GM18498 (cell line): ENCODE data around the gene JMJD8.
A peak's percentile ranks its signal among the peaks of the same experiment; 100 is the strongest.

Source experiments
- ATAC-seq: cut with Tn5 transposase; IDR thresholded peaks from one replicate; pipeline ENCODE4 v1.9.1; 2021; ENCODE audit warnings: mild to moderate bottlenecking, moderate library complexity; ENCODE audit not compliant: unreplicated experiment

The JMJD8 gene

GRCh38 chr16:662095-662494, 22.0 kb downstream of the JMJD8 start:
- no peak for ATAC-seq

GRCh38 chr16:661184-661821, 22.8 kb downstream of the JMJD8 start:
- ATAC-seq, result no peak

DNA sequence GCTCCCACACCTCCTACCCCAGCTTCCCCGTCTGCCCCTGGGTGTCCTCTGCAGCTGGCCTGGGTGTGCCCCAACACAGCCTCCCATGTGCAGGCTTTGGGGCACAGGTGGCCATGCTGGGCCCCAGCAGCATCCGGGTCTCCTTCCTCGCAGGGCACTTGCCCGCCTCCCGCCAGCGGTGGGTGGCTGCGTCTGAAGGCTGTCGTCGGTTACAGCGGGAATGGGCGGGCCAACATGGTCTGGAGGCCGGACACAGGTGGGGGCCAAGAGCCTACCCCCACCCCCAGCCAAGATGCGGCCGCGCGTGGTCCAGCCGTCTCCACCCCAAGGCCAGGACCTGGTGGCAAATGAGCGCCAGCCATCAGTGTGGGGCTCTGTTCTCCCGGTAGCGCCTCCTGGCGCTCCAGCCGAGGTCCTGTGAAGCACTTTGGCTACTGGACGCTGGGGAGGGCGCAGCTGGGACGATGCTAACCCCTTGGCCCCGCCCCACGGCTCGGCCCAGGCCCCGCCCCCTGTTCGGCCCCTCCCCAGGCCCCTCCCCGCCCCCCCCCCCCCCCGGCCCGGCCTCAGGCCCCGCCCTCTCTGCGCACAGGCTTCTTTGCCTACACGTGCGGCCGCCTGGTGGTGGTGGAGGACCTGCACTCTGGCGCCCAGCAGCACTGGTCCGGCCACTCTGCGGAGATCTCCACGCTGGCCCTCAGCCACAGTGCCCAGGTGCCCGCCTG, 23.5 kb downstream of the JMJD8 start:
- ATAC-seq, result peak; percentile 51

DNA sequence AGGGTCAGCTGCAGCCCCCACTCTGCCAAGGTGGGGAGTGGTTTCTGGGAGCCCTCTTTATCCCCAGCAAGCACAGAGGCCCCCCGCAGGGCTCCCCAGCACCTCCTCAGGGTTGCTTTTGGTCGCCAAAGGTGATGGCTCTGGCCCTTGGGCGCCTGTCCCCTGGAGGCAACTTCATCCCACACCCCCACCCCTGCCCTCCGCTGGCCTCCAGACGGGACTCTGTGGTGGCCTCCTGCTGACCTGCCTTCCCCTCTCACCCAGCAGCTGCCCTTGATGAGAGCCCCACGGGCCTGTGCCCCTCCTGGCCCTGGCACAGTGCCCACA, 24.0 kb downstream of the JMJD8 start:
- peak; percentile 6 for ATAC-seq

- no peak for ATAC-seq
Observed at GRCh38 chr16:659618-660017, 24.5 kb downstream of the JMJD8 start.

DNA sequence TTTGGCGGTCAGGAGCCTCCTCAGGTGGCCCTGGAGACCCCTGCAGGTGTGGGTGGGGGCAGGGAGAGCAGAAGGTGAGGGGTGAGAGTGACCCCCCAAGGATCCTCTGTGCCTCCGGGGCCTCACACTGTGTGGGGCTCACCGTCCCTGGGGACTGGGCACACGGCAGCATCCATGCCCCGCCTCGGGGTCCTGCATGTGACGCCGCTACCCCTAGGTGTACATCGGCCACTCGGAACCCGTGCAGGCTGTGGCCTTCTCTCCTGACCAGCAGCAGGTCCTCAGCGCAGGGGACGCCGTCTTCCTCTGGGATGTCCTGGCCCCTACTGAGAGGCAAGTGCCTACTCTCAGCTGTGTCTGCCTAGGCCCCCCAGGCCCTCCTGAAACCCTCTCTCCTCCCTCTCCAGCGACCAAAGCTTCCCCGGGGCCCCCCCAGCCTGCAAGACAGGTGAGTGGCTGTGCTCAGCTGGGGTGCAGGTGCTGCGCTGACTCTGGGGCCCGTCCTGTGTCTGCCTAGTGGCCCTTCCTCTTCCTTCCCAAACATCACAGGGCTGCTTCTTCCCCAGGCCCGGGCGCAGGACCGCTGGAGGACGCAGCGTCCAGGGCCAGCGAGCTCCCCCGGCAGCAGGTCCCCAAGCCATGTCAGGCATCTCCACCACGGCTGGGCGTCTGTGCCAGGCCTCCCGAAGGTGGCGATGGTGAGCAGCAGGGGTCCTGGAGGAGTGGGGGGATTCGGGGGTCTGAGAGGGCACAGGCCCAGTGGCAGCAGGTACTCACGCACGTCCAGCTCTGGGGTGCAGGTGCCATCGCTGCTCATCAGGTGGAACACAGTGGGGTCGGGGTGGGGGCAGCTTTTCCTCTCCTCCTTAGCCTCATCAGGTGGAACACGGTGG, 25.2 kb downstream of the JMJD8 start:
- no peak for ATAC-seq

- no peak for ATAC-seq
Observed at GRCh38 chr16:657487-657886, 26.6 kb downstream of the JMJD8 start.

DNA sequence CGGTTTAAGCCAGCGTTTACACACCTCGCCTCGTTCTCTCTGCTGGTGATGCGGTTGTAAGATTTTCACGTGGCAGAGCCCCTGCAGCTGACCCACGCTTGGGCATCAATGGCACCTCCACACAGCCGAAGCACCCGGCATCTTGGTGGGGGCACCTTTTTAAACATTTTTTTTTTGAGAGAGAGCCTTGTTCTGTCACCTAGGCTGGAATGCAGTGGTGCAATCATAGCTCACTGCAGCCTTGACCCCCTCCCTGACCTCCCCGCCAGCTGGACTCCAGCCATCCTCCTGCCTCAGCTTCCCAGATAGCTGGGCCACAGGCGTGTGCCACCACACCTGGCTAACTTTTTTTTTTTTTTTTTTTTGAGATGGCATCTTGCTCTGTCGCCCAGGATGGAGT, 30.1 kb downstream of the JMJD8 start:
- no peak for ATAC-seq

DNA sequence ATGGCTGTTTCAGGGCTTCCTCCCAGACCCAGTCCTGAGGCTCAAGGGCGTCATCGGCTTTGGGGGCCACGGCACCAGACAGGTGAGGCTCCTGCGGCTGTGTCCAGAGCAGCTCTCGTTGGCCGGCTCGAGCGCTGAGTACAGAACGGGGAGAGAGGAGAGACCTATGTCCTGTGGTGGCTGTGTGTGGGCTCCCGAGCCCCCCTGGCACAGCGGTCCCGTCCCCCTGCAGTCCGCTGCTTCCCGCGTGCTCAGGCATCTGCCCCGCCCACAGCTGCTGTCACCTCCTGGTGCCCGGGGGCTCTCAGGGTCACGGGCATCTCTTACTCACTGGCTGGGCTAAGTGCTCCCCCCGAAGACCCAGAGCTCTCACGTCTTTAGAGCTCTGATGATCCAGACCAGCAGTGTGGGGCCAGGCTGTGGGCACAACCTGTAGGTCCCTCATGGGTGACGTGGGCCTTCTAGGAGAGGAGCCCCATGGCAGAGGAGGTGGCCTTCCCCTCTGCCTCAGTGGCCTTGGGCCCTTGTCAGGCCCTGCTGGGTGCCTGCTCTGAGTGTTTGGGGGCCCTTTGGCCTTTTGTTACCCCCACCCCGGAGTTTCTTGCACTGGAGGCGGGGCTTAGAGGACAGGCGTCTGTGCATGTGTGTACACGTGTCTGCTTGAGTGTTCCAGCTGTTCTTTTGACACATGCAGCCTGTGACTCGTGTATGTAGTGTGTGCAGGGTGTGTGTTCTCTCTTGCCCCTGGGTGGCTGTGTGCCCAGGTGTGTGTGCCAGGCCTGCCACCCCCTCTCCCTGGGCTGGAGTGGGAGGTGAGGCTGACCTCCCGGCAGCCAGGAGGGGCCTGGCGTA, 31.5 kb downstream of the JMJD8 start:
- no peak for ATAC-seq

GRCh38 chr16:651844-652243, 32.3 kb downstream of the JMJD8 start:
- ATAC-seq, result no peak

GRCh38 chr16:649631-650030, 34.5 kb downstream of the JMJD8 start:
- ATAC-seq, result peak; percentile 18

GRCh38 chr16:648781-649589, 35.1 kb downstream of the JMJD8 start, which contains the start of gene WDR90:
WDR90 (plus strand) TSS chr16:649365; CDS start chr16:649417, 52 bp downstream.
- peak; percentile 78 for ATAC-seq

DNA sequence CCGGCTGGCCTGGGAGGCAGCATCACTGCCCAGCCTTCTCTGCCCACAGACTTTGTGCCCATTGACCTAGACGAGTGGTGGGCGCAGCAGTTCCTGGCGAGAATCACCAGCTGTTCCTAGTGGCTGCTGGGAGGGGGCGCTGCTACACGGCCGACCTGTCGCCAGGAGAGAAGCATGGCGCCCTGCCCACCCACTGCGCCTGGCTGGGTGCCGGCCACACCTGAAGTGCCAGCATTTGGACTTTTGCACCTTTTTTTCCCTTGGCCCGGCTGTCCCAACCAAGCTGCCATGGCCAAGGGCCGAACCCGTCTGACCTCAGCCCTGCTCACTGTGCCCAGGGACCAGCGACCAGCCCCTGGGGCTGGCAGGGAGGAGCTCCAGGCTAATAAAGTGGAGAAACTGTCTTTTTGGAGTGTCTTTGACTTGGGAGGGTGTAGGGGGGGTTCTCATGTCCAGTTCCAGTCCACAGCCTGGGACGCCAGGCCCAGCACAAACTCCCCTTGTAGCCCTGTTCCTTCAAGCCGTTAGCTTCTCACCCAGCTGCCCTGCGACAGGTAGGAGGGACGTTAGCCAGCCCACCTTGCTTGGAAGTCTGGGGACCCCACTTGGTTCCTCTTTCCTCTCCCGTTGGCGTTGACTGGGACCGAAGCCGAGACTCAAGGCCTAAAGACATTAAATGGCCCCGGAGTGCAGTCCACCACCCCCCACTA, 35.9 kb downstream of the JMJD8 start:
- ATAC-seq, result no peak

GRCh38 chr16:647173-647902, 36.8 kb downstream of the JMJD8 start:
- no peak for ATAC-seq

- ATAC-seq, result no peak
Observed at GRCh38 chr16:646679-647172, 37.4 kb downstream of the JMJD8 start.

- ATAC-seq, result no peak
Observed at GRCh38 chr16:645852-646678, 38.1 kb downstream of the JMJD8 start.

DNA sequence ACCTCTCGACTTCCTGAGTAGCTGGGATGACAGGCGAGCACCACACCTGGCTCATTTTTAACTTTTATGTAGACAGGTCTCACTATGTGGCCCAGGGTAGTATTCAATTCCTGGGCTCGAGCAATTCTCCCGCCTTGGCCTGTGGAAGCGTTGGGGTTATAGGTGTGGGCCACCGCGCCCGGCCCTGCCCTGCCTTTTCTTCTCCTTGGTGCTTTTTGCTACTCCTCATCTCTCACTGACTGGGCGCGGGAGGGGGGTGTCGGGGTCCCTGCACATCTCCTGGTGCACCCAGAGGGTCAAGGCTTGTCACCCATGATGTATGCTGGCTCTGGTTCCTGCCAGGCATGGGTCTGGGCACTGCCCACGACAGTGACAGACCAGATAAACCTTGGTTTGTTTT, 39.6 kb downstream of the JMJD8 start:
- no peak for ATAC-seq

DNA sequence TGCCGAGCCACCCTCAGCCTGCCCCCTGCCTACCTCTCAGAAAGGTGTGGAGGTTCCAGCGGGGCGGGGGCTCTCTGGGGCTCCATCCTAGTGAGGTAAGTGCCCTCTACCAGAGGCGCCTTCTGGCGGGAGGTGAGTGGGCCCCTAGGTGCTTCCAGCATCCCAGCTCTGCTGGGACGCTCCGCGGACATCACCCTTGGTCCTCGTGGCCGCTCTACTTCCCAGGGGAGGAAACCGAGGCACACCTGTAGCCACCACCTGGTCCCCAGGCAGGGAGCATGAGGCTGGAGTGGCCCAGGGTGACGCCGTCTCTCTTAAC, 41.1 kb downstream of the JMJD8 start:
- ATAC-seq, result no peak
